H1 (cell line): ENCODE data around the gene PRKAB1.

ENCODE experiments used
- CBX5 ChIP-seq: fragments of 300-800, 300-1000 bp; sonication (generic); IDR thresholded peaks from 2 replicates; pipeline ENCODE4 v1.7.1; 2016; ENCODE audit warnings: antibody characterized with exemption, low read length, low read depth
- EP300 ChIP-seq, 2 experiments: IDR thresholded peaks; 1 replicate in 1 of 2; 2 replicates in 1 of 2; pipeline ENCODE4 v1.6.1; 2011 to 2012; ENCODE audit warnings: low read depth in 2 of 2, low read length in 2 of 2, mild to moderate bottlenecking in 2 of 2, borderline replicate concordance in 1 of 2, inconsistent platforms in 1 of 2, moderate library complexity in 1 of 2
- HDAC2 ChIP-seq, 2 experiments: fragments of 300-600 bp in 1 of 2; sonication (generic) in 1 of 2; IDR thresholded peaks; 2 replicates each; pipeline ENCODE4 v1.6.1; 2011 to 2012; ENCODE audit warnings: low read depth in 2 of 2, low read length in 2 of 2, mild to moderate bottlenecking in 2 of 2, moderate library complexity in 2 of 2, borderline replicate concordance in 1 of 2, inconsistent platforms in 1 of 2
- JUND ChIP-seq: IDR thresholded peaks from 2 replicates; pipeline ENCODE4 v1.6.1; 2011; ENCODE audit warnings: mild to moderate bottlenecking, improper control_type of control experiment, low read length
- MAFK ChIP-seq: IDR thresholded peaks from 2 replicates; pipeline ENCODE4 v1.6.1; 2012; ENCODE audit warnings: low read depth, mild to moderate bottlenecking, improper control_type of control experiment, low read length
- POLR2A ChIP-seq, 2 experiments: IDR thresholded peaks; 1 replicate in 1 of 2; 2 replicates in 1 of 2; pipeline ENCODE4 v1.6.1; 2011; ENCODE audit warnings: low read depth in 2 of 2, low read length in 2 of 2, mild to moderate bottlenecking in 2 of 2; ENCODE audit errors: control extremely low read depth in 1 of 2
- RAD21 ChIP-seq, 2 experiments: IDR thresholded peaks in 1 of 2; conservative IDR thresholded peaks in 1 of 2; 2 replicates each; pipeline ENCODE4 v1.6.1; 2011; ENCODE audit warnings: low read depth in 2 of 2, low read length in 2 of 2, improper control_type of control experiment in 1 of 2, inconsistent platforms in 1 of 2, mild to moderate bottlenecking in 1 of 2, moderate library complexity in 1 of 2
- RFX5 ChIP-seq: IDR thresholded peaks from 2 replicates; pipeline ENCODE4 v1.6.1; 2011; ENCODE audit warnings: low read depth, low read length, improper control_type of control experiment, borderline replicate concordance
- SIN3A ChIP-seq, 2 experiments: IDR thresholded peaks in 1 of 2; conservative IDR thresholded peaks in 1 of 2; 2 replicates each; pipeline ENCODE4 v1.6.1; 2011 to 2012; ENCODE audit warnings: low read length in 2 of 2, improper control_type of control experiment in 1 of 2, low read depth in 1 of 2, mild to moderate bottlenecking in 1 of 2
- TAF1 ChIP-seq: IDR thresholded peaks from 2 replicates; pipeline ENCODE4 v1.6.1; 2011; ENCODE audit warnings: mild to moderate bottlenecking, low read depth, low read length
- YY1 ChIP-seq: IDR thresholded peaks from 2 replicates; pipeline ENCODE4 v1.6.1; 2011; ENCODE audit warnings: low read depth, mild to moderate bottlenecking, low read length
- TF ChIP-seq, protein P1 (sequence below), 3 experiments: IDR thresholded peaks; 1 replicate in 2 of 3; 2 replicates in 1 of 3; pipeline versions ENCODE4 v1.5.1 to v1.6.1; 2011; ENCODE audit warnings: low read length in 3 of 3, mild to moderate bottlenecking in 3 of 3, inconsistent platforms in 2 of 3, low read depth in 1 of 3, moderate library complexity in 1 of 3; ENCODE audit not compliant: insufficient read depth in 1 of 3; ENCODE audit errors: control extremely low read depth in 1 of 3

DNA sequence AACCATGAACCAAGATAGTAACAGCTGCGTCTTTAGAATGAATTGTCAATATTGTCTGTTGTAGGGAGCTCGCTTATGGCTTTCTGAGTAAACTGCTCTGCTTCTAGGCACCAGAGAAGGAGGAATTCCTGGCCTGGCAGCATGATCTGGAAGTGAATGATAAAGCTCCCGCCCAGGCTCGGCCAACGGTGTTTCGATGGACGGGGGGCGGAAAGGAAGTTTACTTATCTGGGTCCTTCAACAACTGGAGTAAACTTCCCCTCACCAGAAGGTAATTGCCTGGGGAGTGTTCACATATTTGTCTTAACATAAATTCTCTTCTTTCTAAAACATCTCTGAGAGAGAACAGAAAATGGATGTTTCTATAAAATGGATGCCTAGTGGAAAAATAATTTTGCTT, 4.3 kb downstream of the PRKAB1 start:
- TF ChIP-seq RFX5 (no peak), POLR2A (IDR thresholded peaks at IDR 0.05; ENCODE audit: control extremely low read depth in 1 of 2, low read depth in 2 of 2, low read length in 2 of 2) (no peak), YY1 (no peak), MAFK (no peak), HDAC2 (IDR thresholded peaks at IDR 0.05; ENCODE audit: borderline replicate concordance in 1 of 2, low read depth in 2 of 2, low read length in 2 of 2) (no peak), TAF1 (no peak), JUND (no peak), CBX5 (no peak), EP300 (IDR thresholded peaks at IDR 0.05; ENCODE audit: borderline replicate concordance in 1 of 2, low read depth in 2 of 2, low read length in 2 of 2) (no peak), SIN3A (conservative IDR thresholded peaks at IDR 0.05 in 1 of 2, IDR thresholded peaks at IDR 0.05 in 1 of 2; ENCODE audit: low read depth in 1 of 2, low read length in 2 of 2) (no peak), RAD21 (IDR thresholded peaks at IDR 0.05 in 1 of 2, conservative IDR thresholded peaks at IDR 0.05 in 1 of 2; ENCODE audit: low read depth in 2 of 2, low read length in 2 of 2) (no peak)
- TF ChIP-seq, protein P1, sequence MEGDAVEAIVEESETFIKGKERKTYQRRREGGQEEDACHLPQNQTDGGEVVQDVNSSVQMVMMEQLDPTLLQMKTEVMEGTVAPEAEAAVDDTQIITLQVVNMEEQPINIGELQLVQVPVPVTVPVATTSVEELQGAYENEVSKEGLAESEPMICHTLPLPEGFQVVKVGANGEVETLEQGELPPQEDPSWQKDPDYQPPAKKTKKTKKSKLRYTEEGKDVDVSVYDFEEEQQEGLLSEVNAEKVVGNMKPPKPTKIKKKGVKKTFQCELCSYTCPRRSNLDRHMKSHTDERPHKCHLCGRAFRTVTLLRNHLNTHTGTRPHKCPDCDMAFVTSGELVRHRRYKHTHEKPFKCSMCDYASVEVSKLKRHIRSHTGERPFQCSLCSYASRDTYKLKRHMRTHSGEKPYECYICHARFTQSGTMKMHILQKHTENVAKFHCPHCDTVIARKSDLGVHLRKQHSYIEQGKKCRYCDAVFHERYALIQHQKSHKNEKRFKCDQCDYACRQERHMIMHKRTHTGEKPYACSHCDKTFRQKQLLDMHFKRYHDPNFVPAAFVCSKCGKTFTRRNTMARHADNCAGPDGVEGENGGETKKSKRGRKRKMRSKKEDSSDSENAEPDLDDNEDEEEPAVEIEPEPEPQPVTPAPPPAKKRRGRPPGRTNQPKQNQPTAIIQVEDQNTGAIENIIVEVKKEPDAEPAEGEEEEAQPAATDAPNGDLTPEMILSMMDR (IDR thresholded peaks at IDR 0.05; ENCODE audit: control extremely low read depth in 1 of 3, insufficient read depth in 1 of 3, low read depth in 1 of 3, low read length in 3 of 3), result no peak
